Activated naive CD4-positive, alpha-beta T cell treated with Interleukin-2 at 50 U/mL for 16 hours (primary cell): ENCODE results near the gene RTBDN.
"Not testable (repeated sequence)": the region's sequence is repeated elsewhere in the genome, so short reads cannot be mapped to it uniquely, and the experiment has no call there.

ENCODE experiments used
- DNase-seq: peaks from one replicate; pipeline ENCODE4 v3.0.0-alpha.2; 2020

Gene RTBDN

DNA sequence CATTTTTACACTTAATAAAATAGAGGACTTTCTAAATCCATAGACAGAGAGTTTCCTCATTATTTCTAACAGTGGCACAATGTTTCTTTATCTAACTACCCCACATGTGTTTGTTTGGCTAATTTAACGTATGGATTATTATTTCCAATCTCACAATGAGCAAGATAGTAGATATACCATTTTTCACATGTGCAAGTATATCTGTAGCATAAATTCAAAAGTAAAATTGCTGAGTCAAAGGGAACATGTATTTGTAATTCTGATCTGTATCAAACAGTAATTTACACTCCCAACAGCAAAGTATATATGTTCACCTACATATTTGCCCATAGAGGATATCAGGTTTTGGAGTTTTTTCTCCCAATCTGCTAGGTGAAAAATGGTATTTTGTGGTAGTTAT lies 22.3 kb upstream of the RTBDN start:
- no peak for DNase-seq

DNA sequence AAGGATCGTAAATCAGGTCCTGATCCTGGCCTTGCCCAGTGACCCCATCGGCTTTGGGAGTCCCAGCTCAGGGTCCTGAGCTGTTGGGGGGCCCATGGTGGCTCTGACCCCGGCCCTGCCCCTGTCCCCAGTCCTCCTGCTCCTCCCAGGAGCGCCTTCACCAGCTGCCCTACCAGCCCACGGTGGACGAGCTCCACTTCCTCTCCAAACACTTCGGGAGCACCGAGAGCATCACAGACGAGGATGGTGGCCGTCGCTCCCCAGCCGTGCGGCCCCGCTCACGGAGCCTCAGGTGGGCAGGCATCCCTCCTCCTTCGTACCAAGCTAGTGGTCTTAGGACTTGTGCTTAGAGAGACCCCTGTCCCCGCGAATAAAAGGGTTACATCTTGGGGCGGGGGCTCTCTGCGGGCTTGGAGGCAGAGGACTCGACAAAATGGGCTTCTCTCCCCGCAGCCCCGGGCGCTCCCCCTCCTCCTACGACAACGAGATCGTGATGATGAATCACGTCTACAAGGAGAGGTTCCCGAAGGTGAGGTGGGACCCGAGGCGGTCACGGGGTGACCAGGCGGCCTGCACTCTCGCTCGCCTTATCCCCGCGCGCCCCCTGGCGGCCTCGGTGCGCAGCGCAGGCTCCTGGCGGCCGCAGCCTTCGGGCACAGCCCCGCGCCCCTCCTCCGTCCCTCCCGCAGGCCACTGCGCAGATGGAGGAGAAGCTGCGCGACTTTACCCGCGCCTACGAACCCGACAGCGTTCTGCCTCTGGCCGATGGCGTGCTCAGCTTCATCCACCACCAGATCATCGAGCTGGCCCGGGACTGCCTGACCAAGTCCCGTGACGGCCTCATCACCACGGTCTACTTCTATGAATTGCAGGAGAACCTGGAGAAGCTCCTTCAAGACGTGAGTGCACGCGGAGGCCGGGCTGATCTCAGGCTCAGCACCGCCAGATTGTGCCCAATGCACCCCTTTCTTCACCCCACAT lies 13.1 kb upstream of the RTBDN start:
- peak; percentile 88 for DNase-seq

DNA sequence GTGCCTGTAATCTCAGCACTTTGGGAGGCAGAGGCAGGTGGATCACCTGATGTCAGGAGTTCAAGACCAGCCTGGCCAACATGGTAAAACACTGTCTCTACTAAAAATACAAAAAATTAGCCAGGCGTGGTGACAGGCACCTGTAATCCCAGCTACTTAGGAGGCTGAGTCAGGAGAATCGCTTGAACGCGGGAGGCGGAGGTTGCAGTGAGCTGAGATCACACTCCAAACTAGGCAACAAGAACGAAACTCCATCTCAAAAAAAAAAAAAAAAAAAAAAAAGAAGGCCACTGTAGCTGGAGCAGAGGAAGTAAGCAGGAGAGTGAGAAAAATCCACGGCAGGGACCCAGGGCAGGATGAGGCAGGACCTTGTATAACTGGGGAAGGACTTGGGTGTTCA lies 12.2 kb upstream of the RTBDN start:
- DNase-seq, result not testable (repeated sequence)

GRCh38 chr19:12843999-12844732 lies 9.8 kb upstream of the RTBDN start:
- DNase-seq, result no peak

DNA sequence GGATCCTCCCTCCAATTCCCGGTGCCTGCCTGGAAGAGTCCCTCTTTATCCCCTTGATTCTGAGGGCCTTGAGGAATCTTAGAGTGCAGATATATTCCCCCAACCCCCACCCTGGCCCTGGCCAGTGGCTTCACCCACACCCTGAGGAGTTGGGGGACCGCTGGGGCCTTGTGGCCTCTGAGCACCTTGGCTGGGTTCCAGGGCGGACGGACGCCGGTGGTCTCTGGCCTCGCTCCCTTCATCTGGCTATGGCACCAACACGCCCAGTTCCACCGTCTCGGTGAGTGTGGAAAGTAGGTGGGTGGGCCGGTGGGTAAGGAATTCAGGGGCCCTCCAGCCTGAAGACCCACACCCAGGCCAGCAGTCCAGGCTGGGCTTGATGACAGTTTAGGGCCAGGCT lies 8.9 kb upstream of the RTBDN start:
- no peak for DNase-seq

GRCh38 chr19:12842511-12842910 lies 8.1 kb upstream of the RTBDN start:
- no peak for DNase-seq

GRCh38 chr19:12841094-12841493 lies 6.7 kb upstream of the RTBDN start:
- no peak for DNase-seq

DNA sequence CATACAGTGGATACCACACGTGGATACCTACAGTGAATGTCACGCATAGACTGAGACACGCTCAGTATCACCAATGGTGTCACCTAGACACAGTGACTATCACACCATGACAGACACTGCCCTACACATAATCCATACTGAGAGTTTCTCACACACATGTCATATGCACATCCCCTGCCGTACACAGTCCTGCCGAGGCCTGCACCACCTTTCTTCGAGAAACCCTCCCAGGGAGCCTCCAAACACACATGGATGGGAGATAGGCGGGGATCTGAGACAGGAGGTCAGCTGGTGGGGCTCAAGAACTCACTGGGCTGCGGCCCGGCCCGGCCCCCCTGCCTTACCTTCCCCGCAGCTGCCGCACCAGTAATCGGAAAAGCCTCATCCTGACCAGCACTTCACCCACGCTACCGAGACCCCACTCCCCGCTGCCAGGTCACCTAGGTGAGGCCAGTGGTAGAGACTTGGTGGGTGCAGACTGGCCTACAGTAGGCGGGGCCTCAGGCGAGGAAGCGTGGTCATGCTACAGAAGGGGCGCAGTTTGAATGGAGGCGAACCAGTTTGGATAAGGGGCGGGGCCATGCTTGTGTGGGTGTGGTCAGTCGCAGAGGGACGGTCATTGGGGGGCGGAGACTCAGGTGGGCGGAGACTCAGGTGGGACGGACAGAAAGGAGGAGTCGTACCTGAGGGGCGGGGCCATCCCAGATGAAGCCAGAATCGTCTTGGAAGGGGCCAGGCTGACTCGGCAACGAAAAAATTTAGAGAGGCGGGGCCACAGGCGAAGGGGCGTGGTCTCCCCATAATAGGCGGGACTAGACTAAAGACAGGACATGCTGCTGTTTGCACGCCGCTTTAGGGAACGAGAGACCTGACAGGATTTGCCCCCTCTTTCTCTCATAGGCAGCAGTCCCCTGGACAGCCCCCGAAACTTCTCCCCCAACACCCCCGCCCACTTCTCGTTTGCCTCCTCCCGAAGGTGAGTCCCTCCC lies 6.0 kb upstream of the RTBDN start:
- peak; percentile 35 for DNase-seq

GRCh38 chr19:12838886-12839756 lies 4.7 kb upstream of the RTBDN start:
- peak; percentile 27 for DNase-seq

- DNase-seq, result peak; percentile 54
Measured at GRCh38 chr19:12838182-12838885, 4.0 kb upstream of the RTBDN start, which contains the start of gene MAST1. Gene MAST1, plus strand, starts transcription at chr19:12838515. Its CDS starts 58 bp downstream, at chr19:12838573.

DNA sequence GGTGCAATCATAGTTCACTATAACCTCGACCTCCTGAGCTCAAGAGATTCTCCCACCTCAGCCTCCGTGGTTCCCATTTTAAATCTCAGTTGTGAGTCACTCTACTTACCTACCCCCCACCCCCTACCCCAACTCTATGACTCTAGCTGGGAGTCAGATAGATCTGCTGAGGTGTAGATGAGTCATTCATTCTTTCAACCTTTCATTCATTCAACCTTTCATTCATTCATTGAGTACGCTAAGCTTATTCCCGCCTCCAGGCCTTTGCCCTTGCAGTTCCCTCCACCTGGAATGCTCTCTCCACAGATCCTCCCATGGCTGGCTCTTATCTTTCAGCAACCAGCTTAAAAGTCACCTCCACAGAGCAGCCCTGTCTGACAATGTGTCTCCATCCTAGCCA lies 2.8 kb upstream of the RTBDN start:
- DNase-seq, result no peak

DNA sequence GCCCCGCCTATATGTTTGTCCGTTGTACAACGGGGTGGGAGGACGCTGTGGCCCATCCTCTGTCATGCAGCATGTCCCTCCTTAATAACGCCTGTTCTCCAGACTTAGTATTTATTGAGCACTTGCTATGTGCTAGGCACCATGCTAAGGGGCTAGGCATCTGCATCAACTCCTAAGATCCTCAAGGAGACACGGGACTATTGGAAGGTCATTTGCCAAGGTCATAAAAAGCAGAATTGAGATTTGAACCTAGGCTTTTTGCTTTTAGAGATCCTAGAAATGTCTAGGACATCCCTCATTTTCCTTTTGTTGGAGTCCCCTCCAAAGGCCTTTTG lies 2.1 kb upstream of the RTBDN start:
- no peak for DNase-seq

DNA sequence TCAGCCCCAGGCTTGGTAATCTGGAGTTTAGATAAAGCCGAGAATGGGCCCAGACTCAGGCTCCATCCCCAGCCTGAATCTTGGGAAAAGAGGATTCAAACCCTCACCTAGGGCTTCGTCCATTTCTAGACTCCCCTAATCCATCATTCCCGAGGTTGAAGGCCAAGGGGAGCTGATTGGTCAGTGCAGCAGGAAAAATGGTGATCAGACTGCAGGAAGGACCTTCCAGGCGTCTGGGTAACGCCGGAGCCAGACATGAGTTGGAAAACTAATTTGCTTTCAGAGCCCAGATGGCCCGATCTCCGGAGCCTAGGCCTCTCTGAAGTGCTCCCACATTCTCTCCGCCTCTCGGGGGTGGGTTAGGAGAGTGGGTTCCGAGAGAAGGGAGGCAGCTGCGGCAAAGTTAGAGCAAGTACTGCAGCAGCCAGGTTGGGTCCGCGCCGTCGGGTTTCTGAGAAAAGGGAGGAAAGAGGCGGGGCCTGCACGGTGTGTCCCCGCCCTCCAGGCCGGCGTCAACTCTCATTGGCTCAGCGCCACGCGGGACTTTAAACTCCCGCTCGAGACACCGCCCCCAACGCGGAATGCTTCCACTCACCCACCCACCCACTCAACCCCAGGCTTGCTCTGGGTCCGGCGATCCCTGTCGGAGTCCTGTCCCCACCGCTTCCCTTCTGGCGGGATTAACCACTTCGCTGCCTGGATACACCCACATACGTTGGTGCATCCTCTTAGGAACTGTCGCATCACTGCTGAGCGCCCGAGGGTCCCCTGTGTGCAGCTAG lies 788 bp upstream of the RTBDN start:
- peak; percentile 26 for DNase-seq

DNA sequence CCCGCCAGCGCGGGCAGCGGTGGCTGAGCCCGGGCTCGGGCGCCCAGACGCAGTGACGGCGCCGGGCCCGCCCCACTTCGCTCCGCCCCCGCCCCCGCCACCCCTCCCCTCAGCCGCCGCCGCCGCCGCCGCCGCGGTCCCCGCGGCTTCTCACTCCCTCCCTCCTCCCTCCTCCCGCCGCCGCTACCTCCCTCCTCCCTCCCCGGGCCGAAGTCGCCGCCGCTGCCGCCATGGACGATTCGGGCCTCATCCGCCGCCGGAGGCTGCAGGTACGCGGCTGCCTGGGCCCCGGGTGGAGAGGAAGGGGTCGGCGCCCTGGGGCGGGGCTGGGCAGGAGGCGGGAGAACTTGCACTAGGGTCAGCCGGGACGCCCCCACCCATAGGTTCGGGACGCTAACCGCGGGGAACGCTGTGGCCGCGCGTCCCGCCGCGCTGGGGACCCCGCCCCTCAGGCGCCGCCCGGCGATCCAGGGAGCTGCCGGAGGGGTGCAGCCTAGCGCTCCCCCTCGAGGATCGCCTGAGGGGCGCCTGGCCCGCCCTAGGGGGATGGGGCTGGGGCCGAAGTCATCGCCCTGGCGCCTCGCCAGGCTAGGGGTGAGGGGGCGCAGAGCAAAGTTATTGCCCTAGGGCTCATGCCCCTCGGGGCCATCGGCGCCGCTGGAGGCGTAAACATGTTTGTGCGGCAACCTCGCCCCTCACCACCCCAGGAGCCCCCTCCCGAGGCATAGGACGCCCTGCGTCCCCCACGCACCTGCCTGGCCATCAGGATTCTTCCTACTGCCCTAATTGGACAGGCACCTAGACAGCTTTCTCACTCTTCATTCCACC lies 427 bp downstream of the RTBDN start:
- DNase-seq, result peak; percentile 42

- no peak for DNase-seq
Measured at GRCh38 chr19:12833418-12833737, 1.0 kb downstream of the RTBDN start.

- no peak for DNase-seq
Measured at GRCh38 chr19:12828494-12828893, 5.9 kb downstream of the RTBDN start.

GRCh38 chr19:12825254-12826131 lies 8.9 kb downstream of the RTBDN start:
- DNase-seq, result no peak

DNA sequence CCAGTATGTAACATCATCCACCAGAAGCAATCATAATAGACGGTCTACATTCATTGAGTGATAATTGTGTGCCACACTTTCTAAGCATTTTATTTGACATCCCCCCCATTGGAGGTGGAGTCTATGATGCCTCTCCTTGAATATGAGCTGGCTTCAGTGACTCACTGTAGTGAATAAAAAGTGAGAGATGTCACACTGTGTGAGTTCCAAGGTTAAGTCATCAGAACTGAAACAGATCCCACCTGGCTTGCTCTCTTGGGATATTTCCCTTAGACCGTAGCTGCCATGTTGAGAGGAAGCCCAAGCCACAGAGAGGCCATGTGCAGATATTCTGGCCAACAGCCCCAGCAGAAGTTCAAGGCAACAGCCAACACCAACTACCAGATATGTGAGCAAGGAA lies 12.6 kb downstream of the RTBDN start:
- no peak for DNase-seq
